Measurements from ENCODE around the gene RCBTB1.

DNA sequence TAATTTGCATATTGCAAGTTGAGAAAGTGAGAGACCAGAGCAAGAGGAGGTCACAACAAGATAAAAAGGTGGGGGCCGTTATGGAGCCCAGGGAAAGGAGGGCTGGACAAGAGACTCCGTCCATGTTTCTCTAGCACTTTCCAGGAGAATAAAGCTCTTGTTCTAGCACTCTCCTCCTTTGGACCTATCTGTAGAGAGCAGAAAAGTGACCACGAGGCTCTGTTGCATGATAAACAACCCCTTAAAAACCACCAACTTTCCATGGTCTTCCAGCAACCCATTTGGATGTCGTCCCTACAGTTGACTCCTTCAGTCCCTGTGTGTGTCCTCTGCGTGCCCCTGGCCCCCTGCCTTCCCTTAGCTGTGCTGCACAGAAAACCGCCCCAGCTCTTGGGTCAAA is 38.9 kb upstream of the RCBTB1 start:
- TF ChIP-seq CTCF (conservative IDR thresholded peaks at IDR 0.05) (no peak), ZFX (IDR thresholded peaks at IDR 0.05) (no peak)

All from C4-2B (cell line).